Dedifferentiated amniotic fluid mesenchymal stem cell (primary cell): ENCODE measurements around the gene RIMKLB.
"Not testable (repeated sequence)": the region's sequence is repeated elsewhere in the genome, so short reads cannot be mapped to it uniquely, and the experiment has no call there.

Experiments used
- DNase-seq: peaks from one replicate; pipeline ENCODE4 v3.0.0-alpha.2; 2016; ENCODE audit errors: extremely low spot score

Gene RIMKLB

DNA sequence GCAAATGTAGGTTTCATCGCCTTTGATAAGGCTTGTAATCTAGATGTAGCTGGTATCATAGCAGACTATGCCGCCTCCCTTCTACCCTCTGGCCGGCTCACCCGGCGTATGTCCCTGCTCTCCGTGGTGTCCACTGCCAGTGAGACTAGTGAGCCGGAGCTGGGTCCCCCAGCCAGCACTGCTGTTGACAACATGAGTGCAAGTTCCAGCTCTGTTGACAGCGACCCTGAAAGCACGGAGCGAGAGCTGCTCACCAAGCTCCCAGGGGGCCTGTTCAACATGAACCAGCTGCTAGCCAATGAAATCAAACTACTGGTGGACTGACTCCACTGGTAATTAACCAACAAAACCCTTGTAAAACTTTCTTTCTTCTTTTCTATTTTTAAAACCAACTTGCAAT lies 75.7 kb downstream of the RIMKLB start:
- DNase-seq: no peak

- DNase-seq: no peak
Observed at GRCh38 chr12:8779281-8779680, 81.5 kb downstream of the RIMKLB start.

- no peak for DNase-seq
Observed at GRCh38 chr12:8779862-8780261, 82.1 kb downstream of the RIMKLB start.

GRCh38 chr12:8780389-8780788 lies 82.6 kb downstream of the RIMKLB start:
- peak; percentile 50 for DNase-seq

GRCh38 chr12:8781381-8782127 lies 83.8 kb downstream of the RIMKLB start:
- DNase-seq: no peak

DNA sequence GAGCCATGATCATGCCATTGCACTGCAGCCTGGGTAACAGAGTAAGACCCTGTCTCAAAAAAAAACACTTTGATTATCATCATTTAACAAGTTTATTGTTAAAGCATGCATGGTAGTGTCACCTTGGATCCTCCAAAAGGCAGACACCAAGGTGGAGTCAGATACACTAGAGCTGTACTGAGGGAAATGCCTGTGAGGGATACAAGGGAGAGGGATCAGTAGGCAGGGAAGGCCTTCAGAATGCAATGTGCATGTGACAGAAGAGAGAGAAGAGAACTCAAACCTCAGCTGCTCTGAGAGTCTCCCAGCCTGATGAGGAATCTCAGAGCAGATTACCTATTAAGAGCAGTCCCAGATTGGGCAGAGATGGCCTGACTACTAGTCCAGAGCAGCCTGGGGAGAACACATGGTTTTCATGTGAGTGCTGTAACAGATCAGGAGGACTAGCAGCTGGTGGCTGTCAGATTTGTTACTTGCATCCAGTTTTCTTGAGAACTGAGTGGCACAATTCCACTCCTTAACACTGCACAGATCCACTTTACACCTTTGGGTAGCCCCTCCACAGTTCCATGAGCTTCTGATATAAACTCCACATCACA lies 86.6 kb downstream of the RIMKLB start:
- no peak for DNase-seq

DNA sequence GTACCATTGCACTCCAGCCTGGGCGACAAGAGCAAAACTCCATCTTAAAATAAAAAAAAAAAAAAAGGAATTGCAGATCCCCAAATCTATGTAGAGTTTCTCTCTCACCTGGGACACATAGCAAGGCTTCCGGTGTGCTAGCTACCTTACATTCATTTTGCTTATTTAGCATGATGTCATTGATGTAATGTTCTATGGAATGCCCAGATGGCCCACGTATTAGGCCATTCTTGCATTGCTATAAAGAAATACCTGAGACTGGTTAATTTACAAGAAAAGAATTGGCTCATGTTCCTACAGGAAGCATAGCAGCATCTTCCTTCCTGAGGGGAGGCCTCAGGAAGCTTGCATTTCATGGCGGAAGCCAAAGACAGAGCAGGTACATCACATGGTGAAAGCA lies 87.7 kb downstream of the RIMKLB start:
- no peak for DNase-seq

DNA sequence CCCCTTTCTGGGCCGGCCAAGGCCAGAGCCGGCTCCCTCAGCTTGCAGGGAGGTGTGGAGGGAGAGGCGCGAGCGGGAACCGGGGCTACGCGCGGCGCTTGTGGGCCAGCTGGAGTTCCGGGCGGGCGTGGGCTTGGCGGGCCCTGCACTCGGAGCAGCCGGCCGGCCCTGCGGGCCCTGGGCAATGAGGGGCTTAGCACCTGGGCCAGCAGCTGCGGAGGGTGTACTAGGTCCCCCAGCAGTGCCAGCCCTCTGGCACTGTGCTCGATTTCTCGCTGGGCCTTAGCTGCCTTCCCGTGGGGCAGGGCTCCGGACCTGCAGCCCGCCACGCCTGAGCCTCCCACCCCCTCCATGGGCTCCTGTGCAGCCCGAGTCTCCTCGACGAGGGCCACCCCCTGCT lies 89.4 kb downstream of the RIMKLB start:
- DNase-seq: not testable (repeated sequence)

GRCh38 chr12:8788706-8789105 lies 90.9 kb downstream of the RIMKLB start:
- not testable (repeated sequence) for DNase-seq

GRCh38 chr12:8789341-8790013 lies 91.7 kb downstream of the RIMKLB start:
- not testable (repeated sequence) for DNase-seq

- DNase-seq: not testable (repeated sequence)
Observed at GRCh38 chr12:8793226-8793625, 95.4 kb downstream of the RIMKLB start.

DNA sequence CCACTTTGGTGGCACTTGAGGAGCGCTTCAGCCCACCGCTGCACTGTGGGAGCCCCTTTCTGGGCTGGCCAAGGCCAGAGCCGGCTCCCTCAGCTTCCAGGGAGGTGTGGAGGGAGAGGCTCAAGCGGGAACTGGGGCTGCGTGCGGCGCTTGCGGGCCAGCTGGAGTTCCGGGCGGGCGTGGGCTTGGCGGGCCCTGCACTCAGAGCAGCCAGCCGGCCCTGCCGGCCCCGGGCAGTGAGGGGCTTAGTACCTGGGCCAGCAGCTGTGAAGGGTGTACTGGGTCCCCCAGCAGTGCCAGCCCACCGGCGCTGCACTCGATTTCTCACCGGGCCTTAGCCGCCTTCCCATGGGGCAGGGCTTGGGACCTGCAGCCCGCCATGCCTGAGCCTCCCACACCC lies 96.8 kb downstream of the RIMKLB start:
- not testable (repeated sequence) for DNase-seq

DNA sequence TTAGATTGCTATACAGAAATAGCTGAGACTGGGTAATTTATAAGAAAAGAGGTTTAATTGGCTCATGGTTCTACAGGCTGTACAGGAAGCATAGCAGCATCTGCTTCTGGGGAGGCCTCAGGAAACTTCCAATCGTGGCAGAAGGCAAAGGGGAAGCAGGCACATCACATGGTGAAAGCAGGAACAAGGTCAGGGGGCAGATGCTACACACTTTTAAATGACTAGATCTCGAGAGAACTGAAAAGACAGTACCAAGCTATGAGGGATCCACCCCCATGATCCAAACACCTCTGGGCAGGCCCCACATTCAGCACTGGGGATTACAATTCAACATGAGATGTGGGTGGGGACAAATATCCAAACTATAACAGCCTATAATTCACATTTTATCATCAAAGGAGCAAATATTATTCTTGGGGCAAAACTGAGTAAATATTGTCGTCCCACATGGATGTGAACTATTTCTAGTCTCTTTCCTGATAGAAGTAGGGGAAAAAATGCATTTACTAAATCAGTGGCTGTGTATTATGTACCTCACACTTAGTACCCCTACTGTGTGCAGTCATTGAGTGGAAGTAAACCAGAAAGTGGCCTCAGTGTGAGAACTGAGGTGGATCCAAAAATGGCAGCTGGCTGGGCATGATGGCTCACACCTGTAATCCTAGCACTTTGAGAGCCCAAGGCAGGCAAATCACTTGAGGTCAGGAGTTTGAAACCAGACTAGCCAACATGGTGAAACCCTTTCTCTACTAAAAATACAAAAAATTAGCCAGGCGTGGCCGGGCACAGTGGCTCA lies 99.2 kb downstream of the RIMKLB start:
- no peak for DNase-seq

DNA sequence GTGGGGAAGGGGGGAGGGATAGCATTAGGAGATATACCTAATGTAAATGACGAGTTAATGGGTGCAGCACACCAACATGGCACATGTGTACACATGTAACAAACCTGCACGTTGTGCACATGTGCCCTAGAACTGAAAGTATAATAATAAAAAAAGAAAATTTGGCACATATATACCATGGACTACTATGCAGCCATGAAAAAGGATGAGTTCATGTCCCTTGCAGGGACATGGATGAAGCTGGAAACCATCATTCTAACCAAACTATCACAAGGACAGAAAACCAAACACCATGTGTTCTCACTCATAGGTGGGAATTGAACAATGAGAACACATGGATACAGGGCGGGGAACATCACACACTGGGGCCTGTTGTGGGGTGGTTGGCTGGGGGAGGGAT lies 103.4 kb downstream of the RIMKLB start:
- not testable (repeated sequence) for DNase-seq

GRCh38 chr12:8804833-8805232 lies 107.0 kb downstream of the RIMKLB start:
- not testable (repeated sequence) for DNase-seq

DNA sequence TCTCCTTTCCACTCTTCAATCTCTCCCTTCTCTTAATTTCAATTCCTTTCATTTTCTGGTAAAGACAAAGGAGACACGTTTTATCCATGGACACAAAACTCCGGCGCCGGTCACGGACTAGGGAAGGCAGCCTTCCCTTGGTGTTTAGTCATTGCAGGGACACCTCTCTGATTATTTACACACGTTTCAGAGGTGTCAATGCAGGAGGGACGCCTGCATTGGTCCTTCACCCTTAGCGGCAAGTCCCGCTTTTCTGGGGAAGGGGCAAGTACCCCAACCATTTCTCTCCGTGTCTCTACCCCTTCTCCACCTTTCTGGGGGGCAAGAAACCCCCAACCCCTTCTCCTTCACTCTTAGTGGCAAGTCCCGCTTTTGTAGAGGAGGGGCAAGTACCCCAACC lies 107.7 kb downstream of the RIMKLB start:
- DNase-seq: not testable (repeated sequence)

DNA sequence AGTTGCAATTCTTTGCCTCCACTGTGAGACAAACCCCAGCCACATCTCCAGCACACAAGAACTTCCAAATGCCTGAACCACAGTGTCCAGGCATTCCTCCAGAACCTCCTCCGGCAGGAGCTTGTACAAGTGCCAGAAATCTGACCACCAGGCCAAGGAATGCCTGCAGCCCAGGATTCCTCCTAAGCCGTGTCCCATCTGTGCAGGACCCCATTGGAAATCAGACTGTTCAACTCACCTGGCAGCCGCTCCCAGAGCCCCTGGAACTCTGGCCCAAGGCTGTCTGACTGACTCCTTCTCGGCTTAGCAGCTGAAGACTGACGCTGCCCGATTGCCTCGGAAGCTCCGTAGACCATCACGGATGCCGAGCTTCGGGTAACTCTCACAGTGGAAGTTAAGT lies 109.3 kb downstream of the RIMKLB start:
- DNase-seq: not testable (repeated sequence)

- DNase-seq: not testable (repeated sequence)
Observed at GRCh38 chr12:8810112-8810511, 112.3 kb downstream of the RIMKLB start.

- DNase-seq: no peak
Observed at GRCh38 chr12:8813572-8814357, 116.0 kb downstream of the RIMKLB start.

DNA sequence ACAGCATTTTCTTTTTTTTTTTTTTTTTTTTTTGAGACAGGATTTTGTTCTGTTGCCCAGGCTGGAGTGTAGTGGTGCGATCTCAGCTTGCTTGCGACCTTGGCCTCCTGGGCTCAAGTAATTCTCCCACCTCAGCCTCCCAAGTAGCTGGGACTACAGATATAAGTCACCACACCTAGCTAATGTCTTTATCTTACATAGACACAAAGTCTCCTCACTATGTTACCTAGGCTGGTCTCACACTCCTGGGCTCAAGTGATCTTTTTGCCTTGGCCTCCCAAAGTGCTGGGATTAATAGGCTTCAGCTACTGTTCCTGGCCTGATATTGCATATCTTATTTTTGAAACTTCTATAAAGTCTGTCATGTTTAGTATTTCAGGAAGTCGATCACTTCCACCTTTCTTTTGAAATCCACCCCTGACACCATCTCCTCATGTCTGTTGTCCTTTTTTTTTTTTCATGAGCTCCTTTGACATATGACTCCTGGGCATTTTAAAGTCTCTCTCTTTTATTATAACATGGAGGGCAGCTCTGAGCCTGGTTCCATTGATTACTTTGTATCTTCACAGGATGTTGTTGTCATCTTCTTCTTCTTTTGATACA lies 118.8 kb downstream of the RIMKLB start:
- DNase-seq: no peak

GRCh38 chr12:8817856-8818255 lies 120.1 kb downstream of the RIMKLB start:
- peak; percentile 52 for DNase-seq
